ENCODE results near the gene DLK2.
A peak's percentile ranks its signal among the peaks of the same experiment; 100 is the strongest.
"Not testable (repeated sequence)": the region's sequence is repeated elsewhere in the genome, so short reads cannot be mapped to it uniquely, and the experiment has no call there.

DLK2 gene

GRCh38 chr6:43425083-43425482, 30.3 kb downstream of the DLK2 start:
- not testable (repeated sequence) for DNase-seq (ENCODE audit: low read depth)

- DNase-seq (ENCODE audit: low read depth) = no peak
Observed at GRCh38 chr6:43421831-43422230, 33.5 kb downstream of the DLK2 start.

GRCh38 chr6:43420012-43420709, 35.2 kb downstream of the DLK2 start:
- no peak for DNase-seq (ENCODE audit: low read depth)

- DNase-seq (ENCODE audit: low read depth) = no peak
Observed at GRCh38 chr6:43416935-43417334, 38.4 kb downstream of the DLK2 start.

GRCh38 chr6:43415275-43415674, 40.1 kb downstream of the DLK2 start:
- not testable (repeated sequence) for DNase-seq (ENCODE audit: low read depth)

GRCh38 chr6:43413002-43413401, 42.3 kb downstream of the DLK2 start:
- DNase-seq (ENCODE audit: low read depth) = no peak

- DNase-seq (ENCODE audit: low read depth) = no peak
Observed at GRCh38 chr6:43412541-43412940, 42.8 kb downstream of the DLK2 start.

GRCh38 chr6:43410776-43411175, 44.6 kb downstream of the DLK2 start:
- not testable (repeated sequence) for DNase-seq (ENCODE audit: low read depth)

GRCh38 chr6:43408259-43408658, 47.1 kb downstream of the DLK2 start:
- DNase-seq (ENCODE audit: low read depth) = no peak

- DNase-seq (ENCODE audit: low read depth) = no peak
Observed at GRCh38 chr6:43407296-43407695, 48.1 kb downstream of the DLK2 start.

GRCh38 chr6:43405354-43405753, 50.0 kb downstream of the DLK2 start:
- DNase-seq (ENCODE audit: low read depth) = peak; percentile 72

GRCh38 chr6:43402820-43403219, 52.5 kb downstream of the DLK2 start:
- DNase-seq (ENCODE audit: low read depth) = no peak

GRCh38 chr6:43401730-43402129, 53.6 kb downstream of the DLK2 start:
- DNase-seq (ENCODE audit: low read depth) = no peak
